H9 (cell line): ENCODE measurements around the gene MIPEP. TPM values are rescaled to one million over a fixed set of nuclear protein-coding genes. Genes with fewer than 3 reads are reported as not detected.

ENCODE experiments used
- DNase-seq: peaks from one replicate; pipeline ENCODE4 v3.0.0-alpha.2; 2017
- H2AFZ ChIP-seq: one replicate; pipeline ENCODE4 v1.6.1; 2013; ENCODE audit warnings: mild to moderate bottlenecking, low read length, control low read depth, moderate library complexity
- H2AK5ac ChIP-seq: 2 replicates; pipeline ENCODE4 v1.6.1; 2013; ENCODE audit warnings: low read length, control low read depth, mixed read lengths; ENCODE audit not compliant: insufficient read length
- H2BK120ac ChIP-seq: one replicate; pipeline ENCODE4 v1.6.1; 2013; ENCODE audit warnings: low read depth, mild to moderate bottlenecking, low read length, control low read depth, inconsistent platforms; ENCODE audit not compliant: poor library complexity, severe bottlenecking
- H2BK12ac ChIP-seq: 2 replicates; pipeline ENCODE4 v1.6.1; 2013; ENCODE audit warnings: low read length, control low read depth, mixed read lengths, low read depth; ENCODE audit not compliant: insufficient read length
- H2BK15ac ChIP-seq: 2 replicates; pipeline ENCODE4 v1.6.1; 2013; ENCODE audit warnings: low read depth, low read length, control low read depth
- H2BK20ac ChIP-seq: one replicate; pipeline ENCODE4 v1.6.1; 2013; ENCODE audit warnings: low read depth, mild to moderate bottlenecking, low read length, control low read depth, inconsistent platforms; ENCODE audit not compliant: poor library complexity, severe bottlenecking
- H2BK5ac ChIP-seq: 2 replicates; pipeline ENCODE4 v1.6.1; 2013; ENCODE audit warnings: low read length, control low read depth, mixed read lengths; ENCODE audit not compliant: insufficient read length
- H3K14ac ChIP-seq: 2 replicates; pipeline ENCODE4 v1.6.1; 2013; ENCODE audit warnings: low read length, control low read depth; ENCODE audit not compliant: insufficient read depth
- H3K18ac ChIP-seq: 2 replicates; pipeline ENCODE4 v1.6.1; 2013; ENCODE audit warnings: low read depth, mild to moderate bottlenecking, mixed read lengths, low read length, control low read depth; ENCODE audit not compliant: insufficient read length
- H3K23ac ChIP-seq: 2 replicates; pipeline ENCODE4 v1.6.1; 2013; ENCODE audit warnings: low read length, control low read depth, mixed read lengths, low read depth; ENCODE audit not compliant: insufficient read length
- H3K23me2 ChIP-seq: 2 replicates; pipeline ENCODE4 v1.6.1; 2013; ENCODE audit warnings: low read depth, mild to moderate bottlenecking, mixed read lengths, low read length, control low read depth; ENCODE audit not compliant: insufficient read length, poor library complexity, severe bottlenecking
- H3K27ac ChIP-seq: 2 replicates; pipeline ENCODE4 v1.5.1; 2013; ENCODE audit warnings: low read length, control low read depth, mixed read lengths, low read depth; ENCODE audit not compliant: insufficient read length
- H3K27me3 ChIP-seq: 2 replicates; pipeline ENCODE4 v1.6.1; 2013; ENCODE audit warnings: low read length, control low read depth, inconsistent platforms; ENCODE audit not compliant: insufficient read depth
- H3K4ac ChIP-seq: 2 replicates; pipeline ENCODE4 v1.6.1; 2013; ENCODE audit warnings: low read depth, mild to moderate bottlenecking, control low read depth, inconsistent platforms, low read length, moderate library complexity
- H3K4me1 ChIP-seq: 2 replicates; pipeline ENCODE4 v1.6.1; 2013; ENCODE audit warnings: low read length, control low read depth, inconsistent platforms; ENCODE audit not compliant: insufficient read depth
- H3K4me2 ChIP-seq: 2 replicates; pipeline ENCODE4 v1.6.1; 2013; ENCODE audit warnings: low read length, control low read depth, mixed read lengths; ENCODE audit not compliant: insufficient read length, insufficient read depth
- H3K56ac ChIP-seq: 2 replicates; pipeline ENCODE4 v1.6.1; 2013; ENCODE audit warnings: low read depth, mild to moderate bottlenecking, mixed read lengths, low read length, control low read depth; ENCODE audit not compliant: insufficient read length
- H3K79me1 ChIP-seq: 2 replicates; pipeline ENCODE4 v1.6.1; 2013; ENCODE audit warnings: low read depth, mild to moderate bottlenecking, moderate library complexity, low read length, control low read depth, inconsistent platforms; ENCODE audit not compliant: insufficient read depth, poor library complexity, severe bottlenecking
- H3K79me2 ChIP-seq: 2 replicates; pipeline ENCODE4 v1.6.1; 2013; ENCODE audit warnings: low read length, control low read depth, inconsistent platforms; ENCODE audit not compliant: insufficient read depth
- H3K9ac ChIP-seq: 2 replicates; pipeline ENCODE4 v1.6.1; 2013; ENCODE audit warnings: low read length, control low read depth, mixed read lengths; ENCODE audit not compliant: insufficient read length; ENCODE audit errors: extremely low read depth
- H3K9me3 ChIP-seq: one replicate; pipeline ENCODE4 v1.6.1; 2013; ENCODE audit warnings: low read depth, low read length, inconsistent platforms; ENCODE audit not compliant: control insufficient read depth
- H3T11ph ChIP-seq: one replicate; pipeline ENCODE4 v1.6.1; 2013; ENCODE audit warnings: mild to moderate bottlenecking, low read length, control low read depth, inconsistent platforms
- H4K20me1 ChIP-seq: one replicate; pipeline ENCODE4 v1.6.1; 2013; ENCODE audit not compliant: control insufficient read depth, insufficient read length, insufficient read depth
- H4K5ac ChIP-seq: 2 replicates; pipeline ENCODE4 v1.6.1; 2013; ENCODE audit warnings: low read depth, mild to moderate bottlenecking, mixed read lengths, low read length, control low read depth; ENCODE audit not compliant: insufficient read length
- H4K8ac ChIP-seq: replicated peaks from 2 replicates; pipeline ENCODE4 v1.6.1; 2013; ENCODE audit warnings: low read length, control low read depth, mixed read lengths, low read depth; ENCODE audit not compliant: insufficient read length
- H4K91ac ChIP-seq: 2 replicates; pipeline ENCODE4 v1.6.1; 2013; ENCODE audit warnings: low read depth, mild to moderate bottlenecking, moderate library complexity, mixed read lengths, low read length, control low read depth; ENCODE audit not compliant: insufficient read length
- H3K27ac Mint-ChIP-seq, 3 experiments: 2 replicates in 2 of 3; 3 replicates in 1 of 3; pipeline ENCODE4 v1.8.0; 2020 to 2021; ENCODE audit warnings: mixed read lengths in 3 of 3, mild to moderate bottlenecking in 1 of 3, moderate library complexity in 1 of 3
- H3K27me3 Mint-ChIP-seq: 2 replicates; pipeline ENCODE4 v1.8.0; 2021; ENCODE audit warnings: low read depth, mild to moderate bottlenecking, moderate library complexity, mixed read lengths
- H3K36me3 Mint-ChIP-seq, 3 experiments: 2 replicates in 2 of 3; 3 replicates in 1 of 3; pipeline ENCODE4 v1.8.0; 2020 to 2021; ENCODE audit warnings: low read depth in 3 of 3, mixed read lengths in 3 of 3; ENCODE audit not compliant: insufficient read depth in 1 of 3
- H3K4me1 Mint-ChIP-seq, 2 experiments: 2 replicates each; pipeline ENCODE4 v1.8.0; 2020; ENCODE audit warnings: mixed read lengths in 2 of 2
- H3K4me3 Mint-ChIP-seq, 2 experiments: 2 replicates in 1 of 2; 3 replicates in 1 of 2; pipeline ENCODE4 v1.8.0; 2020 to 2021; ENCODE audit warnings: mild to moderate bottlenecking in 2 of 2, mixed read lengths in 2 of 2, moderate library complexity in 1 of 2
- H3K9me3 Mint-ChIP-seq, 2 experiments: 2 replicates in 1 of 2; 3 replicates in 1 of 2; pipeline ENCODE4 v1.8.0; 2020; ENCODE audit warnings: mild to moderate bottlenecking in 2 of 2, mixed read lengths in 2 of 2, moderate library complexity in 1 of 2
- WGBS: extraction: QIAGEN DNeasy Blood & Tissue Kit; methylation state at CpG from one replicate; pipeline ENCODE4 v1.1.7; 2013; ENCODE audit warnings: missing lambda C conversion rate, low lambda C conversion rate, mixed read lengths; ENCODE audit not compliant: insufficient read length; ENCODE audit errors: extremely low coverage; 5-methylcytosine and 5-hydroxymethylcytosine counted together
- total RNA-seq: library from RNA; stranded (reverse); gene quantifications from 2 replicates; pipeline ENCODE4 v1.2.1, GENCODE V29; 2021
- TF ChIP-seq, protein P1 (sequence below): fragments of 200-600 bp; sonication (generic); conservative IDR thresholded peaks from 3 replicates; pipeline ENCODE4 v1.8.0; 2021; ENCODE audit warnings: antibody characterized with exemption, mild to moderate bottlenecking

The MIPEP gene
- total RNA-seq, 1 experiment from 2014 or later, result 18.5 TPM

DNA sequence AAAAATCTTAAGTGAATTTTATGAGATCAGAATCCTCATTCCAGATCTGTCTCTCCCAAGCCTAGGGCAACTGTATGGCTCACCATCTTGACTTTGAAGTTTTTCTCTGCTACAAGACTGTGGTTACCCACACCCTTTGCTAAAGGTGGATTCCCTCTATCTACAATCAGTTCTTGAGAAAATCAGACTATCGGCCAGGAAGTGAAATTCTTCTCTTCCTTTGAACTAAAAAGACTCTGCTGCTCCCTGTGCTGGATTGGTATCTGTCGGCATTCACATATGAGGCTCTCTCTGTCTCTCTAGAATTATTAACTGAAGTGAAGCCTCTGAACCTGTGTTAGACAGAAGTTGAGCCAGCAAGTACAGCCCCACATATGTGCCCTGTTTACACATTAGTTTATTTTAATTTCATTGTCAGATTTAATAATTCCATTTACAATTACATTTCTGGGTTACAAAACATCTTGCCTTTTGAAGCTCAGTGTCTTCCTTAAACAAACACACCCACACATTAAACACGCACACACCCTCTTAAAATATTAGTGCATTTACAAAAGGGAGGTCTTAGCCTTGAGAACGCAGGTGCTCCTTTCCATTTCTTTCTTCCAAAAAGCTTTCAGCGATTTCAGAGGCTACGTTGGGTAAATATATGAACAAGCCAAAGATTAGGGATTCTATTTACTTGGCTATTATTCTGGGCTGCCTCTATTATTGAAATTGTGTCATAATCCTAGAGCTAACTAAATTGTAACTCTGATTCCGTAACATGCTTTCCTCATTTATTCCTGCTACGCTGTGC lies 145.7 kb downstream of the MIPEP start:
- H2AK5ac ChIP-seq, result no peak overlapping the region
- no peaks in the 10 kb centered on the region; the same call in 1 of the 2 replicates for H3K4me1 ChIP-seq
- no peaks in the 10 kb centered on the region for H4K20me1 ChIP-seq
- peaks cover 10 to 11% of the 10 kb centered on the region in 2 experiments for H3K4me1 Mint-ChIP-seq
- no peak overlapping the region for H2AFZ ChIP-seq
- no peak overlapping the region for H4K8ac ChIP-seq
- H3K9me3 Mint-ChIP-seq, result no peaks in the 10 kb centered on the region
- H3K27me3 ChIP-seq, result no peaks in the 10 kb centered on the region
- H3K56ac ChIP-seq, result no peak overlapping the region
- H3K14ac ChIP-seq, result no peak overlapping the region
- no peak overlapping the region for H2BK120ac ChIP-seq
- H2BK12ac ChIP-seq, result no peak overlapping the region
- no peaks in the 10 kb centered on the region for H3K79me2 ChIP-seq
- no peak overlapping the region for H3K18ac ChIP-seq
- no peak overlapping the region for H3K4me2 ChIP-seq
- no peak overlapping the region for H3K4me3 Mint-ChIP-seq
- no peak overlapping the region for H2BK20ac ChIP-seq
- no peak for DNase-seq
- no peak overlapping the region for H3K27ac ChIP-seq
- no peak overlapping the region for H2BK15ac ChIP-seq
- no peak overlapping the region for H3K4ac ChIP-seq
- H3K9ac ChIP-seq, result no peak overlapping the region
- TF ChIP-seq, protein P1, sequence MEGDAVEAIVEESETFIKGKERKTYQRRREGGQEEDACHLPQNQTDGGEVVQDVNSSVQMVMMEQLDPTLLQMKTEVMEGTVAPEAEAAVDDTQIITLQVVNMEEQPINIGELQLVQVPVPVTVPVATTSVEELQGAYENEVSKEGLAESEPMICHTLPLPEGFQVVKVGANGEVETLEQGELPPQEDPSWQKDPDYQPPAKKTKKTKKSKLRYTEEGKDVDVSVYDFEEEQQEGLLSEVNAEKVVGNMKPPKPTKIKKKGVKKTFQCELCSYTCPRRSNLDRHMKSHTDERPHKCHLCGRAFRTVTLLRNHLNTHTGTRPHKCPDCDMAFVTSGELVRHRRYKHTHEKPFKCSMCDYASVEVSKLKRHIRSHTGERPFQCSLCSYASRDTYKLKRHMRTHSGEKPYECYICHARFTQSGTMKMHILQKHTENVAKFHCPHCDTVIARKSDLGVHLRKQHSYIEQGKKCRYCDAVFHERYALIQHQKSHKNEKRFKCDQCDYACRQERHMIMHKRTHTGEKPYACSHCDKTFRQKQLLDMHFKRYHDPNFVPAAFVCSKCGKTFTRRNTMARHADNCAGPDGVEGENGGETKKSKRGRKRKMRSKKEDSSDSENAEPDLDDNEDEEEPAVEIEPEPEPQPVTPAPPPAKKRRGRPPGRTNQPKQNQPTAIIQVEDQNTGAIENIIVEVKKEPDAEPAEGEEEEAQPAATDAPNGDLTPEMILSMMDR, result no peak
- peaks cover 0 to 3% (median 2%) of the 10 kb centered on the region in 3 experiments; a peak in 3 of 7 replicates for H3K36me3 Mint-ChIP-seq
- H2BK5ac ChIP-seq, result no peak overlapping the region
- H3K79me1 ChIP-seq, result no peaks in the 10 kb centered on the region
- no peaks in the 10 kb centered on the region for H3K9me3 ChIP-seq
- H3K27ac Mint-ChIP-seq, result no peak overlapping the region
- no peak overlapping the region for H3T11ph ChIP-seq
- H3K27me3 Mint-ChIP-seq, result no peaks in the 10 kb centered on the region
- no CpG with 5 or more reads among the region's 8 CpGs for WGBS
- no peak overlapping the region for H4K91ac ChIP-seq
- H4K5ac ChIP-seq, result no peak overlapping the region
- no peak overlapping the region for H3K23ac ChIP-seq
- H3K23me2 ChIP-seq, result no peaks in the 10 kb centered on the region
